HPDE6-E6E7 (cell line): ENCODE results near the gene DXO.
"Not testable (repeated sequence)": the region's sequence is repeated elsewhere in the genome, so short reads cannot be mapped to it uniquely, and the experiment has no call there.

Experiments used
- DNase-seq: peaks from one replicate; pipeline ENCODE4 v3.0.0; 2011; ENCODE audit warnings: missing footprints; ENCODE audit errors: extremely low spot score

DXO gene

DNA sequence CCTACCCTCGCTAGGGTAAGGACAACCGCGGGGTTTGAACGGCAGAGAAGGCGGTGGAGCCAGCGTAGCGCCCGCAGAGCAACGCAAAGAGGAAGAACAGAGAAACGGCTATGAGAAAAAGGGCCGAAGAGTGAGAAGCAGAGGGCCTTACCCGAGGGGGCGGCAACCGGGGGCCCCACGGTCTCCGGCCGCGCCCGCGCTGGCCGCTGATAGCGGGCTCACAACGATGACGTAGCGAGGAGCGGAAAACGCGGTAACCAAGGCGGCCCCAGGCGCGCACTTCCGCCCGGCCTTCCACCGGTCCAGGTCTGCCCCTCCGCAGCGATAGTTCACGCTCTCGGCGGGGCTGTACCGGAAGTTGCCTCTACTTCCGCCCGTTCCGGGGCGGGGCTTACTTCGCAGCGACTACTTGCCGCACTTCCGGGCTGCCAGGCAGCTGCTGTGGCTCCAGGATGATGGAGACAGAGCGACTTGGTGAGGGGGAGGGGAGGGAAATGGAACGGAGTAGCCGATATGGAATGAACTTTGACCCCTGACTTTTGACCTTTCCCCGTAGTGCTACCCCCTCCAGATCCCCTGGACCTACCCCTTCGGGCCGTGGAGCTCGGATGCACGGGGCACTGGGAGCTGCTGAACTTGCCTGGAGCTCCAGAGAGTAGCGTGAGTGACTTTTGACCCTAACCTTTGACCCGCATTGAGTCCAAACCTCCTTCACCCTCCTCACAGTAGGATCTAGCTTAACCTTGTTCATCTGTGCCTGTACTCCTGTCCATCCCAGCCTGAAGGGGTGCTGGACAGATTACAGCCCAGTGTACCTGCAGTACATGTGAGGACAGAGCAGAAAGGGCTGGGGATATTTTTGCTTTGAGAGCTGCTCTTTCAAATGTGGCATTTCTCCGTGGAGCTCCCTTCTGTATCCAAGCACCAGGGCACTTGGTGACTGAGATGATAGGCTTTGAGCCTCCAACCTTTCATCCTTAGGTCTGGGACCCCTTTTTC lies 12.9 kb downstream of the DXO start, which contains the start of the genes NELFE and SKIC2:
Gene NELFE (minus strand): TSS at position 231 of the 999 bp plus-strand sequence. CDS start 525 bp downstream, outside the sequence.
Gene SKIC2 (plus strand): TSS at position 435 of the 999 bp plus-strand sequence. CDS start 18 bp downstream, at position 453.
- DNase-seq = peak; percentile 99

- no peak for DNase-seq
Observed at GRCh38 chr6:31958412-31958740, 13.6 kb downstream of the DXO start.

GRCh38 chr6:31956796-31957195 lies 15.1 kb downstream of the DXO start:
- no peak for DNase-seq

DNA sequence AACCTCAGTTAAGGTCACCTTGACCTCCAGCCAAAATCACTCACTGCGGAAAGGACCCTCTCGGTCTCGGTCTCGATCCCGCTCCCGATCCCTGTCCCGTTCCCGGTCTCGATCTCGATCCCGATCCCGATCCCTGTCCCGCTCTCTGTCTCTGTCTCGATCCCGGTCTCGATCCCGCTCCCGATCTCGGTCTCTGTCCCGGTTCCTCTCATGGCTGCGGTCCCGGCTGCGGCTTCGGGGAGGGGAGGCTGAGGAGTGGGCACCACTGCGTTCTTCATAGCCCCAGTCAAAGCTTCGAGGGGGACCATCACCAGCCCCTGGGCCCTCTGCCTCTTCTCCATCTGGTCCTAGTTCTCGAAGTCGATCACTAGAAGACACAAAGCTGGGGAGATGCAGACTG lies 17.4 kb downstream of the DXO start:
- DNase-seq = no peak

DNA sequence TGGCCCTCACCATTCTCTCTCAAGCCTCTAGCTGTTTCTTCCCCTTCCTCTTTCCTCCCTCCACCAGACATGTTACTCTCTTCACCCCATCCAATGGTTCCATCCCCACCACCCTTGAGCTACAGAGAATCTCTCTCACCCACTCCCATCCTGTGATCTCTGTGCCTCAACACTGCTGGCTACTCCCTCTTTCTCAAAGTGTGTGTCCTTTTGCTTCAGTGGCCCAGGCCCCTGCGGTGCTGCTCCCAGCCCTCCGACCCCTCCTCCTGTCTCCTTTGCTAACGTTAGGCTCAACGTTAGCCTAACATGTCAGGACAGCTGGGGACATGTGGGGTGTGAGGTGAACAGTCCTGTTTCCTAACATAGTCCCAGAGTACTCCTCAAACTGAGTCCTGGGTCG lies 19.0 kb downstream of the DXO start:
- DNase-seq = no peak

- no peak for DNase-seq
Observed at GRCh38 chr6:31952140-31952805, 19.7 kb downstream of the DXO start.

DNA sequence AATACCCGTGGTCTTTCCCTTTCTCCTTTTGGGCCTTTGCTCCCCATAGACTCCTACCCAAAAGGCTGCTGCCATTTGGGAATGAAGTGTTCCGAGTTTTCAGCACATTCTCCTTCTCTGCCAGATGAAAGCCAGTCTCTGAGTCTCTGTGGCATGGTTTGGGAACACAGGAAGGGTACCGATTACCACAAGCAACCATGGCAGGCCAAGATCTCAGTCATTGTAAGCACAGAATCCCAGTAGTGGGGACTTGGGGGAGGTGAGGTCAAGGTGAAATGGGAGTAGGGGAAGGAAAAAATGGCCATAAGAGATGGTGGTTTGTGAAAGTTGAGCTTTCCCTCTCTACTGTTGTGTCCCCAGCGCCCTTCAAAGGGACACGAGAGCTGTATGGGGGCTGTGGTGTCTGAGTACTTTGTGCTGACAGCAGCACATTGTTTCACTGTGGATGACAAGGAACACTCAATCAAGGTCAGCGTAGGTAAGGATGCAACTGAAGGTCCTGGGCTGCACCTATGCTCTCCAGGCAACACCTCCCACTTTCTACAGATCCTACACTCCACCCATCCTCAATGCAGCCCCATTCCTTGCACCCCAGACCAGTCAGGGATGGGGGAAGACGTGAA lies 21.9 kb downstream of the DXO start:
- no peak for DNase-seq

DNA sequence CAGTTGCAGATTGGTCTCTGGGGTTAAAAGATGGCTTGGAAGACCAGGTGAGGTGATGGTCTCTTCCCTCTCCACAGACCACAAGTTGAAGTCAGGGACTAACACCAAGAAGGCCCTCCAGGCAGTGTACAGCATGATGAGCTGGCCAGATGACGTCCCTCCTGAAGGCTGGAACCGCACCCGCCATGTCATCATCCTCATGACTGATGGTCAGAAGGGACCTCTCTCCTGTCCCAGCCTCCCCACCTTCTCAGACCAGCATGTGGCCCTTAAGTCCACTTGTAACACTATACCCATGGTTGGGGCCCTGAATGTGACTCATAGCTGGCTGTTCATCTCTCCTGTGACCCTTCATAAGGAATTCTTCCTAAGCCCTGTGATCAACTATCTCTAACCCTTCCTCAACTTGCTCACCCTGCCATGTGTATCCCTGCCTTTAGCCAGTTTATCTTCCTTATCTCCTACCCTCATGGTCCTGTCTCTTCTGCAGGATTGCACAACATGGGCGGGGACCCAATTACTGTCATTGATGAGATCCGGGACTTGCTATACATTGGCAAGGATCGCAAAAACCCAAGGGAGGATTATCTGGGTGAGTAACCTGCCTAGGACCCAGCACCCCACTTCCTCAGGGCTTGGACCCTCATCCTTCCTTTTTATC lies 23.1 kb downstream of the DXO start:
- peak; percentile 37 for DNase-seq

GRCh38 chr6:31948306-31948705 lies 23.6 kb downstream of the DXO start:
- no peak for DNase-seq

- no peak for DNase-seq
Observed at GRCh38 chr6:31947864-31948263, 24.1 kb downstream of the DXO start.

DNA sequence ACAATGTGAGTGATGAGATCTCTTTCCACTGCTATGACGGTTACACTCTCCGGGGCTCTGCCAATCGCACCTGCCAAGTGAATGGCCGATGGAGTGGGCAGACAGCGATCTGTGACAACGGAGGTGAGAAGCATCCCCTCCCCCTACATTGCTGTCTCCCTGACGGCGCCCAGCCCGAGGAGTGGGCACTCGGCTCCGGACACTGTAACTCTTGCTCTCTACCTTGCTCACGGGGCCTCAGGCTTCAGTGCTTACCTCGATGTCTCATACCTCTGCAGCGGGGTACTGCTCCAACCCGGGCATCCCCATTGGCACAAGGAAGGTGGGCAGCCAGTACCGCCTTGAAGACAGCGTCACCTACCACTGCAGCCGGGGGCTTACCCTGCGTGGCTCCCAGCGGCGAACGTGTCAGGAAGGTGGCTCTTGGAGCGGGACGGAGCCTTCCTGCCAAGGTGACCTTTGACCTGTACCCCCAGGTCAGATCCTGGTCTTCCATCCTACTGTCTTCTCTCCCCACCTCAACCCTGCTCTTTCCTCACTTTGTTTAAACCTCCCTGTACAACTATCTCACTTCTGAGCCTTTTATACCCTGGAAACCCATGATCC lies 24.8 kb downstream of the DXO start:
- no peak for DNase-seq

GRCh38 chr6:31946370-31946885 lies 25.5 kb downstream of the DXO start:
- DNase-seq = no peak

DNA sequence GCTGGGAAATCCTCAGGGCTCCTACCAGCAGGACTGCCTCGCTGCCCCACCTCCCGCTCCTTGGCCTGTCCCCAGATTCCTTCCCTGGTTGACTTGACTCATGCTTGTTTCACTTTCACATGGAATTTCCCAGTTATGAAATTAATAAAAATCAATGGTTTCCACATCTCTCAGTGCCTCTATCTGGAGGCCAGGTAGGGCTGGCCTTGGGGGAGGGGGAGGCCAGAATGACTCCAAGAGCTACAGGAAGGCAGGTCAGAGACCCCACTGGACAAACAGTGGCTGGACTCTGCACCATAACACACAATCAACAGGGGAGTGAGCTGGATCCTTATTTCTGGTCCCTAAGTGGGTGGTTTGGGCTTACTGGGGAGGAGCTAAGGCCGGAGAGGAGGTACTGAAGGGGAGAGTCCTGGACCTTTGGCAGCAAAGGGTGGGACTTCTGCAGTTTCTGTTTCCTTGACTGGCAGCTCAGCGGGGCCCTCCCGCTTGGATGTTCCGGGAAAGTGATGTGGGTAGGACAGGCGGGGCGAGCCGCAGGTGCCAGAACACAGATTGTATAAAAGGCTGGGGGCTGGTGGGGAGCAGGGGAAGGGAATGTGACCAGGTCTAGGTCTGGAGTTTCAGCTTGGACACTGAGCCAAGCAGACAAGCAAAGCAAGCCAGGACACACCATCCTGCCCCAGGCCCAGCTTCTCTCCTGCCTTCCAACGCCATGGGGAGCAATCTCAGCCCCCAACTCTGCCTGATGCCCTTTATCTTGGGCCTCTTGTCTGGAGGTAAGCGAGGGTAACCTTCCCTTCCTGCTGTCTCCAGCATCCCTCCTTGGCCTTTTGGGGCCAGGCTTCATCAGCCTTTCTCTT lies 26.2 kb downstream of the DXO start, which contains the start of gene CFB:
Gene CFB (plus strand): TSS at position 589 of the 863 bp plus-strand sequence. CDS start 127 bp downstream, at position 716.
- peak; percentile 92 for DNase-seq

DNA sequence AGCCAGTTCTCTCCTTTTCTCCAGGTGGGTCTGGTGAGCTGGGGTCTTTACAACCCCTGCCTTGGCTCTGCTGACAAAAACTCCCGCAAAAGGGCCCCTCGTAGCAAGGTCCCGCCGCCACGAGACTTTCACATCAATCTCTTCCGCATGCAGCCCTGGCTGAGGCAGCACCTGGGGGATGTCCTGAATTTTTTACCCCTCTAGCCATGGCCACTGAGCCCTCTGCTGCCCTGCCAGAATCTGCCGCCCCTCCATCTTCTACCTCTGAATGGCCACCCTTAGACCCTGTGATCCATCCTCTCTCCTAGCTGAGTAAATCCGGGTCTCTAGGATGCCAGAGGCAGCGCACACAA lies 26.8 kb downstream of the DXO start:
- DNase-seq = no peak

DNA sequence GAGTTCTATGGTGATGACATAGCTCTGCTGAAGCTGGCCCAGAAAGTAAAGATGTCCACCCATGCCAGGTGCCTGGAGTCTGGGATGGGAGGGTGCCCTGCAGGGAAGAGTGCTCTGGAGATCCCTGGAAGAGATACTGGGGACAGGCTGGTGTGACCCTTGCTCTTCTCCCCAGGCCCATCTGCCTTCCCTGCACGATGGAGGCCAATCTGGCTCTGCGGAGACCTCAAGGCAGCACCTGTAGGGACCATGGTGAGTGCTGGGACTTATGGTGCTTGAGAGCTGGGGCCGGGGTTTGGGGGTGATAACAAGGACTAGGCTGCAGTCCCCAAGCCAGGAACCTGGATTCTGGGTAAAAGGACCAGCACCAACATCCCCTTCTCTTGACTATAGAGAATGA lies 28.2 kb downstream of the DXO start:
- DNase-seq = no peak

- no peak for DNase-seq
Observed at GRCh38 chr6:31940256-31940664, 31.7 kb downstream of the DXO start.

- no peak for DNase-seq
Observed at GRCh38 chr6:31935823-31936222, 36.1 kb downstream of the DXO start.

DNA sequence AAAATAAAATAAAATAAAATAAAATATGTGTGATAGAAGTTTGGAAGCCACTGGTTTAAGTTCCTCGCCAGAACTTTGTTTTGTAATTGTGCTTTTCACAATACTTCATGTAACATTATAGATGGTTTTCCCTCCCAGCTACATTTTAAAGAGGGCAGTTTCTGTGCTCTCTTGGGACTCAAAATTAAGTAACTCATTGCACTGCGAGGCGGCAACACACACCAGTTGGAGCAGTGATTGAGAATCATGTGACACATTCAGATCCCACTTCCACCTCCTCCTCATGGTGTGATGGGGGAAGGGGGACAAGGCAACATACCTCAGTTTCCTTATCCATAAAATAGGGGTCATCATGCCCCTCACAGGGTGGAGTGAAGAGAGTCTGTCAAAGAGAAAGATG lies 36.9 kb downstream of the DXO start:
- DNase-seq = no peak

DNA sequence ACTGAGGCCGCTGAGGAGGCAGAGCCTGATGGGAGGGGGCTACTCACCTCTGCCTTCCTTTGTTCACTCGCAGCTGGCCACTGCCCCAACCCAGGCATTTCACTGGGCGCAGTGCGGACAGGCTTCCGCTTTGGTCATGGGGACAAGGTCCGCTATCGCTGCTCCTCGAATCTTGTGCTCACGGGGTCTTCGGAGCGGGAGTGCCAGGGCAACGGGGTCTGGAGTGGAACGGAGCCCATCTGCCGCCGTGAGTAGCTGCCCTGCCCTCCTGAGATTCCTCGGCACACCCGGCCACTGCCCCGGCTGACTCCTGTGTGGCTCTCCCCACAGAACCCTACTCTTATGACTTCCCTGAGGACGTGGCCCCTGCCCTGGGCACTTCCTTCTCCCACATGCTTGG lies 38.4 kb downstream of the DXO start:
- no peak for DNase-seq

DNA sequence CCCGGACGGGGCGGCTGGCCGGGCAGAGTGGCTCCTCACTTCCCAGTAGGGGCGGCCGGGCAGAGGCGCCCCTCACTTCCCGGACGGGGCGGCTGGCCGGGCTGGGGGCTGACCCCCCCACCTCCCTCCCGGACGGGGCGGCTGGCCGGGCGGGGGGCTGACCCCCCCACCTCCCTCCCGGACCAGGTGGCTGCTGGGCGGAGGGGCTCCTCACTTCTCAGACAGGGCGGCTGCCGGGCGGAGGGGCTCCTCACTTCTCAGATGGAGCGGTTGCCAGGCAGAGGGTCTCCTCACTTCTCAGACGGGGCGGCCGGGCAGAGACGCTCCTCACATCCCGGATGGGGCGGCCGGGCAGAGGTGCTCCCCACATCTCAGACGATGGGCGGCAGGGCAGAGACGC lies 39.8 kb downstream of the DXO start:
- DNase-seq = not testable (repeated sequence)
